ENCODE measurements around the gene BMP8B.
"Not testable (repeated sequence)": the region's sequence is repeated elsewhere in the genome, so short reads cannot be mapped to it uniquely, and the experiment has no call there.

BMP8B gene

DNA sequence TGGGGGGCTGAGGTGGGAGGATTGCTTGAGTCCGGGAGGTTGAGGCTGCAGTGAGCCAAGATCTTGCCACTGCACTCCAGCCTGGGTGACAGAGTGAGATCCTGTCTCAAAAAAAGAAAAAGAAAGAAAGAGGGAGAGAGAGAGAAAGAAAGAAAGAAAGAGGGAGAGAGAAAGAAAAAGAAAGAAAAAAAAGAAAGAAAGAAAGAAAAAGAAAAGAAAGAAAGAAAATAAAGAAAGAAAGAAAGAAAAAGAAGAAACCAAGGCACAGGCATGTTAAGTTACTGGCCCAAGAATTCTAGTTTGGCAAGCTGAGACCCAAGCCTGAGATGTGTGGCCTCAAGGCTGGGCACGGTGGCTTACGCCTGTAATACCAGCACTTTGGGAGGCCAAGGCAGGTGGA lies 34.8 kb upstream of the BMP8B start:
- H3K9me3 ChIP-seq; H3K4me1 ChIP-seq; H3K27me3 ChIP-seq (ENCODE audit: low read depth); H3K4me3 ChIP-seq; H3K36me3 ChIP-seq (replicated peaks); DNase-seq (ENCODE audit: low spot score in 2 of 2): not testable (repeated sequence)
- in situ Hi-C loops (cut with MboI; ENCODE audit: low sequenced_read_pairs): loop anchor here (5.0 kb wide), 2 partner anchors 94 to 149 kb away; no protein-coding TSS in a partner anchor

DNA sequence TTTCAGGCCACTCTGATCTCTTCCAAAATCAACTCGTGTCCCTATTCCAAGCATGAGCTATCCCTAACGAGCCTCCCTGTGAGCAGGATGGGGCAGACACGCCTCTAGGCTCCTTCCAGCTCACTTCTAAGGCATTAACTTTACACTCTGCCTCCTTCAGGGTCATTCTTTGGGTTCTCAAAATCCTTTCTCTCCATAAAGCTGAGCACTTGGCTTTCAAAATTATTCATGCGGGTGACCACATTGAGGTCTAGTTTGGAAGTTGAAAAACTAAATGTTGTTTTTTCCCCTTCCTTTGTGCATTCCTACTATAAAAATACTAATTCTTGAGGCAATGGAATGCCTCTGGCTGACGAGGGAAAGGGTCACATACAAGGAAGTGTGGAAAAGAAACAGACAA lies 33.5 kb upstream of the BMP8B start:
- Histone ChIP-seq H3K9me3 (no peaks in the 10 kb centered on the region), H3K4me1 (no peaks in the 10 kb centered on the region), H3K4me3 (no peak overlapping the region), H3K27me3 (ENCODE audit: low read depth) (no peaks in the 10 kb centered on the region), H3K36me3 (replicated peaks) (no peaks in the 10 kb centered on the region)
- in situ Hi-C loops (cut with MboI; ENCODE audit: low sequenced_read_pairs): loop anchor here (5.0 kb wide), 2 partner anchors 95 to 150 kb away; no protein-coding TSS in a partner anchor
- DNase-seq (ENCODE audit: low spot score in 2 of 2): no peak

DNA sequence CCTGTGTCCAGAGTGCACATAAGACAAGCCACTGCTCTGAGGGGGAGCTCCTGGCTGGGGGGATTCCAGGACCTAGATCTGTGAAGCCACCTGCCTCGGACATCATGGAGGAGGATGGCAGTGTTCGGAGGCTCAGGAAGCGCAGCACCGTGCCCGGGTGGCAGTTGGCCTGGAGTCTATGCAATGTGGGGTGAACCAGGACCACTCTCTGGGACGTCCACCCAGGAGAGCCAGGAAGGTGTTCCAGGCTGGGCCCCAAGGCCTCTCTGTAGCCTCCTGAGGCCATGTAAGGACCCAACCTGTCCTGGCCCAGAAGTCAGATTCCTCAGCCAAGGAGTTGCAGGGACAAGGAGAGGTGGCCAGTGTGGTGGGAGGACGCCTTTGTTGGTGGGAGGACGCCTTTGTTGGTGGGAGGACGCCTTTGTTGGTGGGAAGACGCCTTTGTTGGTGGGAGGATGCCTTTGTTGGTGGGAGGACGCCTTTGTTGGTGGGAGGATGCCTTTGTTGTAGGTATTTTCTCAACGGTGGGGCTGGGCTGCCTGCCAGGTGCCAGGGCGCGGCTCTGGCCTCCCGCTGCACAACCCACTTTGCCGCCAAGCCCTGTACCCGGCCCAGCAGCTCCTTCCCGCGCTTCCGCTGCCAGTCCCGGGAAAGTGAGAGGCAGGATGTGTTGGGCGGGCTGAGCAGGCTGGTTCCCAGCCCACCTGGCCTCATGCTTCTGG lies 30.6 kb upstream of the BMP8B start:
- no peak for DNase-seq (ENCODE audit: low spot score in 2 of 2)
- in situ Hi-C loops (cut with MboI; ENCODE audit: low sequenced_read_pairs): loop anchor here (10.0 kb wide), 1 partner anchor 216 kb away; no protein-coding TSS in a partner anchor
- H3K4me3 ChIP-seq: no peak overlapping the region

DNA sequence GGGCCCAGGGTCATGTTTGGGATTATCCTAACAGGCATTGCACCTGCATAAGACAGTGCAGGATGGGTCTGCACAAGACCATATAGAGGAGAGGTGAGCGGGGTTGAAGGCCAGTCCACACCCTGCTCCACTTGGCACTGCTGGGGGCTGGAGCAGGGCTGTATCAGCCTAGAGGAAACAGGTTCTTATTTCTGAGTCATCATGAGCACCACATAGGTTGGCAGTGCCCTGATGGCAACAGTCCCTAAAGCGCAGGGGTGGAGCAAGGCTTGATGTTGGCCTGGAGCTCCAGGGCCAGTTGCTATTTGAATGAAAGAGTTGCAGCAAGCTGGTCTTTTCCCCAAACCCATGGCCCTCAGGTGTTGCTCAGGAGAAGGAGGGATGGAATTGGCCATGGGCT lies 29.8 kb upstream of the BMP8B start:
- no peak for DNase-seq (ENCODE audit: low spot score in 2 of 2)
- Histone ChIP-seq H3K36me3 (replicated peaks) (no peaks in the 10 kb centered on the region), H3K27me3 (ENCODE audit: low read depth) (no peaks in the 10 kb centered on the region; the same call in 1 of the 2 replicates), H3K9me3 (no peaks in the 10 kb centered on the region), H3K4me3 (no peak overlapping the region), H3K4me1 (no peaks in the 10 kb centered on the region)
- in situ Hi-C loops (cut with MboI; ENCODE audit: low sequenced_read_pairs): loop anchor here (10.0 kb wide), 1 partner anchor 216 kb away; no protein-coding TSS in a partner anchor

More for the DNA sequence above, 30.6 kb upstream of the BMP8B start:
- Histone ChIP-seq H3K9me3 (no peaks in the 10 kb centered on the region), H3K27me3 (ENCODE audit: low read depth) (no peaks in the 10 kb centered on the region; the same call in 1 of the 2 replicates), H3K4me1 (no peaks in the 10 kb centered on the region), H3K36me3 (replicated peaks) (no peaks in the 10 kb centered on the region)

DNA sequence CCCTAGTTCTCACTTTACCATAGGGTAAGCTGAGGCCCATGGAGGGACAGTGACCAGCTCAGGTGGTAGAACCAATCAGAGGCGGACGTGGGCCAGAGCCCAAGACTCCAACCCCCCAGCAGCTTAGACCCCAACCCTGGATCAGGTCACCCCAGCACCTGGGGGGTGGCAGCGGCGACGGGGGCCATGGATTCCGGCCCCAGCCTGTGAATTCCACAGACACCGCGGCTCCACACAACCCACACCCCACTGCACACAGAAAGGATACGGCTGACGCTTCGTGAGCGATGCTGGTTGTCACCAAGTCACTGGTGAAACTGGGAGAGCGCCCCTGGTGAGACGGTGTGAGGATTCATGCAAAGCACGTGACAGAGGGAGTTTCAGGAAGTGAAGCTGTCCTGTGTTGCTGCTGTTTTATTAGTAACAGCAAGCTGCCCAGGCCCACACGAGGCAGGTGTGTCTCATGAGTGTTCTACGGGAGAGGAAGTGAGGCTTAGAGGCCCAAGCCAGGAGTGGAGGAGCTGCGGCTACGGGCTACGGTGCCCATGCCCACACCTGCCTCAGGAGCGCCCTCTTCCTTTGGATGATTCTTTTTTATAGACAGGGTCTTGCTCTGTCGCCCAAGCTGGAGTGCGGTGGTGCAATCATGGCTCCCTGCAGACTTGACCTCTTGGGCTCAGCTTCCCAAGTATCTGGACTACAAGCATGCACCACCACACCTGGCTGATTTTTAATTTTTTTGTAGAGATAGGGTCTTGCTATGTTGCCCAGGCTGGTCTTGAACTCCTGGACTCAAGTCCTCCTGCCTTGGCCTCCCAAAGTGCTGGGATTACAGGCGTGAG lies 28.6 kb upstream of the BMP8B start:
- H3K27me3 ChIP-seq (ENCODE audit: low read depth); H3K4me1 ChIP-seq; H3K36me3 ChIP-seq (replicated peaks); H3K9me3 ChIP-seq; H3K4me3 ChIP-seq: not testable (repeated sequence)
- in situ Hi-C loops (cut with MboI; ENCODE audit: low sequenced_read_pairs): loop anchor here (10.0 kb wide), 1 partner anchor 217 kb away; no protein-coding TSS in a partner anchor
- peak in 1 of 2 experiments; percentile 19 for DNase-seq (ENCODE audit: low spot score in 2 of 2)

DNA sequence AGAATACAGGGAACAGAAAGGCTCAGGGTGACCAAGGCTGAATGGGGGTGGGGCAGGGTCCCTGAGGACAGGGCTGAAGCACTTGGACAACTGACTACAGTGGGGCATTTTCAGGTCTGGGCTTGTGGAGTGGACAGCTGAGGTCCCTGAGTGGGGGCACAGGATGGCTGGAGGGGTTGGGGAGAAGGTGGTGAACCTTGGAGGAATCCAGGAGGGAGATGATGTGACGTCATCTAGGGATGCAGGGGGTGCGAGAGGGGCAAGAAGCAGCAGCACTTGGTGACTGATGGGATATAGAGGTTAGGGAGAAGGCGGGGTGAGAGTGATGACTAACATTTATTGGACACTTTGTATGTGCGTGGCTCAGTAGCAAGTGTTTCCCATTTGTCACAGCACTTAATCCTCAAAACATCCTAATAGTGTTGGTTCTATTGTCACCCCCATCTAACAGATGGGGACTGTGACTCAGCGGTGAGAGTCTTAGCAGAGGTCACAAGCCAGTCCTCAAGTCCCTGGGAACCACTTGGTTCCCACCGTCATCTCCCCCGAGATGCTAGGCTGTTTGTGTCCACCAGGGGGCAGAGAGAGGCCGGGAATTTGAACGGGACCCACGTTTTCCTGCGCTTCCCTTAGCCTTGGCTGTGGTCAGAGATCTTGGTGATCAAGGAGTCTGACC lies 27.9 kb upstream of the BMP8B start:
- Histone ChIP-seq H3K4me3 (no peak overlapping the region), H3K27me3 (ENCODE audit: low read depth) (no peaks in the 10 kb centered on the region; the same call in 1 of the 2 replicates), H3K4me1 (no peaks in the 10 kb centered on the region), H3K36me3 (replicated peaks) (no peaks in the 10 kb centered on the region), H3K9me3 (no peaks in the 10 kb centered on the region)
- peak; percentile 49 to 70 for DNase-seq (ENCODE audit: low spot score in 2 of 2)
- in situ Hi-C loops (cut with MboI; ENCODE audit: low sequenced_read_pairs): loop anchor here (10.0 kb wide), 1 partner anchor 218 kb away; no protein-coding TSS in a partner anchor

DNA sequence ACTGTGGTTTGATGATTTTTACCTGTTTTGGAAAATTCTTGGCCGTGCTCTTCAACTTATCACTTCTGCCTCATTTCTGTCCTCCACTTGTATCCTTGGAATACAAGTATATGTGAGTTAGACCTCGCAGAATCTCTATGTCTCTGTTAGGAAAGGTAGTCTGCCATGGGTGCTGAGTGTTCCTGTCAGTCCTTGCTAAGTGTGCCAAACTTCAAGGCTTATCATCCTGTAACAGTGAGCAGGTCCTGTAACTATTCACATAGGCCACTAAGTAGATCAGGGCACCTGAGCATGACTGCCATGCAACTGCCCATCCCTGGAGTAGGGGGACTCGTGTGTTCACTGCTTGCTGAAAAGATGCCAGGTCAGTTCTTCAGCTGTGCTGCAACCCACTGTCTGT lies 24.2 kb upstream of the BMP8B start:
- in situ Hi-C loops (cut with MboI; ENCODE audit: low sequenced_read_pairs): loop anchor here (10.0 kb wide), 1 partner anchor 222 kb away; no protein-coding TSS in a partner anchor
- no peaks in the 10 kb centered on the region for H3K36me3 ChIP-seq (replicated peaks)
- no peak overlapping the region for H3K4me3 ChIP-seq
- H3K9me3 ChIP-seq: no peaks in the 10 kb centered on the region
- DNase-seq (ENCODE audit: low spot score in 2 of 2): no peak
- H3K27me3 ChIP-seq (ENCODE audit: low read depth): no peaks in the 10 kb centered on the region; the same call in 1 of the 2 replicates
- H3K4me1 ChIP-seq: no peaks in the 10 kb centered on the region

DNA sequence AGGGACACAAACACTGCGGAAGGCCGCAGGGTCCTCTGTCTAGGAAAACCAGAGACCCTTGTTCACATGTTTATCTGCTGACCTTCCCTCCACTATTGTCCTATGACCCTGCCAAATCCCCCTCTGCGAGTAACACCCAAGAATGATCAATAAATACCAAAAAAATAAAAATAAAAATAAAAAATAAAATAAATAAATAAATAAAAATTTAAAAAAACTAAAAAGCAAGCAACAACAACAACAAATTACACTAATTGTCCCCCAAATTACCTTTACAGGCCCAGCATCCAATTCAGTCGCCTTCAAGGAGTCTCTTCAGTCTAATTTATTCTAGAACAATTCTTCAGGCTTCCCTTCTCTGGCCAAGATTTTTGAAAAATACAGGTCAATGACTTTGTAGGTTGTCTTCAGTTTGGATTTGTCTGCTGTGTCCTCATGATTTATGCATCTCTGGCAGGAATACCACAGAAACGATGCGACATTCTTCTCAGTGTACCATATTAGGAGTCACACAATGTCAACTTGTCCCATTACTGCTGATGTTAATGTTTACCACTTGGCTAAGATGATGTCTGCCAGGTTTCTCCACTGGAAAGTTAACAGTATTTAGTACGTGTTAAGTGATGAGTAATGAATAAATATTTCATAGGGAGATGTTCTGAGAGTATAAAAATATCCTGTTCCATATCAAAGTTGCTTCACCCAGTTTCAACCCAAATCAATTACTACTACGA lies 20.3 kb upstream of the BMP8B start:
- peaks cover 8% of the 10 kb centered on the region; the same call in 1 of the 2 replicates for H3K9me3 ChIP-seq
- in situ Hi-C loops (cut with MboI; ENCODE audit: low sequenced_read_pairs): no loop called here
- no peaks in the 10 kb centered on the region for H3K4me1 ChIP-seq
- no peak for DNase-seq (ENCODE audit: low spot score in 2 of 2)
- H3K36me3 ChIP-seq (replicated peaks): no peaks in the 10 kb centered on the region
- H3K27me3 ChIP-seq (ENCODE audit: low read depth): no peaks in the 10 kb centered on the region
- no peak overlapping the region for H3K4me3 ChIP-seq

DNA sequence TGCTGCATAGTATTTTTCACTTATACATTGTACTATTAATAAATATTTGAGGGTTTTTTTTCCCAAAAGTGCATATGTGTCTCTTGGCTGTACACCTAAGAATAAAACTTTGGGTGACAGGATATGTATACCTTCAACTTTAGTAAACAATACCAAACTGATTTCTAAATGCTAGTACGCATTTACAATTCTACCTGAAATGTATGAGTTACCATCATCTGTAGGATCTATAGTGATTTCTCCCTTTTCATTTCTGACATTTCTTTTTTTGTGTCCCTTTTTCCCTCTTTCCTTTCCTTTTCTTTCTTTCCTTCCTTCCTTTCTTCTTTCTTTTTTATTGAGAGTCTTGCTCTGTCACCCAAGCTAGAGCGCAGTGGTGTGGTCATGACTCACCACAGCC lies 16.7 kb upstream of the BMP8B start:
- in situ Hi-C loops (cut with MboI; ENCODE audit: low sequenced_read_pairs): no loop called here
- no peaks in the 10 kb centered on the region for H3K36me3 ChIP-seq (replicated peaks)

DNA sequence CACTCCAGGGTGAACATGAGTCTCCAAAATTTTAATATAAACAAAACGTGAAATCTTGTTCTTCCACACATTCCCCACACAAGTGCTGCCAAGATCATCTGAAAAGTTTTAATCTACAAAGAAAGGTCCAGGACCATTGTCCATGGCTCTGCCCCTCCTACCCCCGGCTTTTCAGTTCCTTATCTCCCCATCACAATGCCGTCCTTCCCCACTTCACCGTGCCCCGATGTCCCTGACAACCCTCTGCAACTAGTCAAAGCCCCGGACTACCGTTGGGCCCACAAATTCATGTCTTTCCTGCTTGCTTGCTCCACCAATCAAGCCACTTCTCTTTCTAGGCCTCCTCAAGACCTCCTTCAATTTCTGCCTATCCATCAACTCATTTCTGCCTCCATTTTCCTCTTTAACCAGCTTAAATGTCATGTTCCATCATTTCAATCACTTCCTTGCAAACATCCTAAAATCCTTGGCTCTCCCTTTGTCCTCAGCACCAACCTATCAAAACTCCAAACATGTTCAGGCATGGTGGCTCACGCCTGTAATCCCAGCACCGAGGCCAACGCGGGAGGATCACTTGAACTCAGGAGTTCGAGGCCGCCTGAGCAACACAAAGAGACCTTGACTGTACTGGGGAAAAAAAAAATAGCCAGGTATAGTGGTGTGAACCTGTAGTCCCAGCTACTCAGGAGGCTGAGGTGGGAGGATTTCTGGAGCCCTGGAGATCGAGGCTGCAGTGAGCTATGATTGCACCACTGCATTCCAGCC lies 14.0 kb upstream of the BMP8B start:
- Histone ChIP-seq H3K27me3 (ENCODE audit: low read depth) (no peaks in the 10 kb centered on the region), H3K36me3 (replicated peaks) (no peaks in the 10 kb centered on the region), H3K4me3 (no peak overlapping the region), H3K9me3 (peaks cover 8% of the 10 kb centered on the region; the same call in 1 of the 2 replicates), H3K4me1 (peaks cover 8% of the 10 kb centered on the region)
- no peak for DNase-seq (ENCODE audit: low spot score in 2 of 2)
- in situ Hi-C loops (cut with MboI; ENCODE audit: low sequenced_read_pairs): no loop called here

More for the DNA sequence above, 16.7 kb upstream of the BMP8B start:
- Histone ChIP-seq H3K9me3 (peaks cover 8% of the 10 kb centered on the region; the same call in 1 of the 2 replicates), H3K4me3 (no peak overlapping the region), H3K4me1 (peaks cover 5% of the 10 kb centered on the region), H3K27me3 (ENCODE audit: low read depth) (no peaks in the 10 kb centered on the region)
- DNase-seq (ENCODE audit: low spot score in 2 of 2): no peak

DNA sequence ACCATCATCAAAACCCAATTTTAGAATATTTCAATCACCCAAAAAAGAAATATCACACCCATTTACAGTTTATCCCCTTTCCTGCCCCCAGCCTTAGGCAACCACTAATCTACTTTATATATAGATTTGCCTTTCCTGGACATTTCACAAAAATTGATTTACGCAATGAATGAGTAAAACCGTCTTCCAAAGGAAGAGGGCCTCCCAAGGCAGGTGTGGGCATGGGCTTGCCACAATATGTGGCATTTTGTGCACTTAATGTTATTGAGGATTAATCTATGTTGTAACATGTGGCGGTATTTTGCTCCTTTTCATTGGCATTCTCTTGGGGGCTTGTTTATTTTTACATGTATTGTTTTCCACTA lies 11.8 kb upstream of the BMP8B start:
- no peak for DNase-seq (ENCODE audit: low spot score in 2 of 2)
- Histone ChIP-seq H3K27me3 (ENCODE audit: low read depth) (no peaks in the 10 kb centered on the region), H3K36me3 (replicated peaks) (no peaks in the 10 kb centered on the region), H3K4me3 (no peak overlapping the region), H3K4me1 (peaks cover 8% of the 10 kb centered on the region), H3K9me3 (peaks cover 5% of the 10 kb centered on the region; the same call in 1 of the 2 replicates)
- in situ Hi-C loops (cut with MboI; ENCODE audit: low sequenced_read_pairs): no loop called here

DNA sequence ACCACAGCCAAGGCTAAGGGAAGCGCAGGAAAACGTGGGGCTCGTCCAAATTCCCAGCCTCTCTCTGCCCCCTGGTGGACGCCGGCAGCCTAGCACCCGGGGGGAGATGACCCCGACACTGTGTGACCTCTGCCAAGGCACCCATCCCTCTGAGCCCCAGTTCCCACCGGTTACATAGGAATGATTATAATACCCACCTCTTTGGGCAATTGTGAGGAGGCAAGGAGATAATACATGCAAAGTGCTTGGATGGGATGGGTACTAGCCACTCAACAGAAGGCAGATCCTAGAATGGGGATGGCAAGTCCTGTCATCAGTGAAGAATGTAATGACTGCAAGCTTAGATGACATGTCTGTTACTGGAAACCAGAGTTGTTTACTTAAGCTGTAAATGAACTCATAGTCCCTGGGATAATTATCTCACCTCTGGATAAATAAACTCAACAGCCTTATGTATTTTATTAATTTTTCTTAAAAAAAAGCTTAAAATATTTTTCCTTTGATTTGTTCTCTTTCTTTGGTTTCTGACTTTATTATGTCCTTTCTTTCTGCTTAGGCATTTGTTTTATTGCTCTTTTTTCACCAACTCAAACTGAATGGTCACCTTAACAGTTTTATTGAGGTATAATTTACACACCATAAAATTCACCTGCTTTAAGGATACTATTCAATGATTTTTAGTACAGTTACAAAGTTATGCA lies 11.3 kb upstream of the BMP8B start:
- Histone ChIP-seq H3K4me1 (peaks cover 8% of the 10 kb centered on the region), H3K36me3 (replicated peaks) (no peaks in the 10 kb centered on the region), H3K4me3 (no peak overlapping the region), H3K27me3 (ENCODE audit: low read depth) (no peaks in the 10 kb centered on the region), H3K9me3 (peaks cover under 1% of the 10 kb centered on the region; the same call in 1 of the 2 replicates)
- in situ Hi-C loops (cut with MboI; ENCODE audit: low sequenced_read_pairs): loop anchor here (10.0 kb wide), 1 partner anchor 195 kb away; no protein-coding TSS in a partner anchor
- peak; percentile 43 to 90 for DNase-seq (ENCODE audit: low spot score in 2 of 2)
